ENCODE results near the gene SLC39A6. TPM values are rescaled to one million over a fixed set of nuclear protein-coding genes. Genes with fewer than 3 reads are reported as not detected.
"Not testable (repeated sequence)": the region's sequence is repeated elsewhere in the genome, so short reads cannot be mapped to it uniquely, and the experiment has no call there.

SLC39A6 gene
- total and polyA plus RNA-seq, 2 donors (not counting 1 experiment from before 2014, with no cell fraction given), result 8.9 to 19.5 TPM

GRCh38 chr18:36124841-36125240 is 4.3 kb downstream of the SLC39A6 start:
- no peak overlapping the region for H3K27ac ChIP-seq (ENCODE audit: low read length in 2 of 2)
- intact Hi-C loops (cut with micrococcal nuclease), result no loop called here
- ChIA-PET POLR2A (no interaction called here), CTCF (interaction anchor here (1.3 kb wide), 1 partner anchor 107 kb away, joined by 3 read pairs; no protein-coding TSS in a partner anchor)
- Mint-ChIP-seq H3K9me3 (ENCODE audit: insufficient read depth) (no peaks in the 10 kb centered on the region), H3K4me3 (no peak overlapping the region), H3K4me1 (peaks cover 22% of the 10 kb centered on the region), H3K27me3 (no peaks in the 10 kb centered on the region), H3K27ac (no peak overlapping the region)
- no peak overlapping the region for H3K9ac ChIP-seq (ENCODE audit: low read length)
- H4K20me1 ChIP-seq (ENCODE audit: control insufficient read depth, insufficient read depth, low read length, poor library complexity, severe bottlenecking), result no peaks in the 10 kb centered on the region
- 100% methylated on average over 2 of the region's 4 CpGs for WGBS (ENCODE audit: insufficient coverage)
- peaks cover 0 to 29% of the 10 kb centered on the region in 2 experiments for H3K36me3 ChIP-seq (replicated peaks in 1 of 2; ENCODE audit: control extremely low read depth in 1 of 2, control insufficient read depth in 1 of 2, extremely low read depth in 1 of 2, insufficient read depth in 2 of 2, low read length in 1 of 2)
- H2AFZ ChIP-seq (ENCODE audit: insufficient read depth, low read depth, low read length, poor library complexity, severe bottlenecking), result no peak overlapping the region
- no peak for ATAC-seq (ENCODE audit: low read depth)
- no peak overlapping the region for H3K4me2 ChIP-seq (replicated peaks; ENCODE audit: low read depth, low read length, poor library complexity, severe bottlenecking)
- peaks cover 7 to 10% of the 10 kb centered on the region in 2 donors for H3K4me1 ChIP-seq (ENCODE audit: control insufficient read depth in 2 of 2, insufficient read depth in 2 of 2, low read length in 2 of 2)
- no peak for TF ChIP-seq EZH2 (IDR thresholded peaks at IDR 0.05; ENCODE audit: borderline replicate concordance, insufficient read depth, low read depth, low read length, poor library complexity, severe bottlenecking)
- TF ChIP-seq, protein P1, sequence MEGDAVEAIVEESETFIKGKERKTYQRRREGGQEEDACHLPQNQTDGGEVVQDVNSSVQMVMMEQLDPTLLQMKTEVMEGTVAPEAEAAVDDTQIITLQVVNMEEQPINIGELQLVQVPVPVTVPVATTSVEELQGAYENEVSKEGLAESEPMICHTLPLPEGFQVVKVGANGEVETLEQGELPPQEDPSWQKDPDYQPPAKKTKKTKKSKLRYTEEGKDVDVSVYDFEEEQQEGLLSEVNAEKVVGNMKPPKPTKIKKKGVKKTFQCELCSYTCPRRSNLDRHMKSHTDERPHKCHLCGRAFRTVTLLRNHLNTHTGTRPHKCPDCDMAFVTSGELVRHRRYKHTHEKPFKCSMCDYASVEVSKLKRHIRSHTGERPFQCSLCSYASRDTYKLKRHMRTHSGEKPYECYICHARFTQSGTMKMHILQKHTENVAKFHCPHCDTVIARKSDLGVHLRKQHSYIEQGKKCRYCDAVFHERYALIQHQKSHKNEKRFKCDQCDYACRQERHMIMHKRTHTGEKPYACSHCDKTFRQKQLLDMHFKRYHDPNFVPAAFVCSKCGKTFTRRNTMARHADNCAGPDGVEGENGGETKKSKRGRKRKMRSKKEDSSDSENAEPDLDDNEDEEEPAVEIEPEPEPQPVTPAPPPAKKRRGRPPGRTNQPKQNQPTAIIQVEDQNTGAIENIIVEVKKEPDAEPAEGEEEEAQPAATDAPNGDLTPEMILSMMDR (IDR thresholded peaks at IDR 0.05), result no peak
- no peak for DNase-seq
- no peaks in the 10 kb centered on the region for H3K9me3 ChIP-seq (ENCODE audit: control extremely low read depth in 1 of 3, control insufficient read depth in 2 of 3, insufficient read depth in 1 of 3, low read length in 2 of 3)
- no peak overlapping the region for H3K4me3 ChIP-seq (ENCODE audit: control extremely low read depth in 1 of 5, extremely low read depth in 1 of 5, insufficient read depth in 1 of 5, low read depth in 2 of 5, low read length in 4 of 5)
- H3K27me3 ChIP-seq (replicated peaks in 1 of 4; ENCODE audit: control extremely low read depth in 1 of 4, control insufficient read depth in 3 of 4, insufficient read depth in 4 of 4, low read length in 3 of 4), result no peaks in the 10 kb centered on the region
- H3K79me2 ChIP-seq (ENCODE audit: control insufficient read depth, insufficient read depth, low read length), result peaks cover 18% of the 10 kb centered on the region

- no peak for TF ChIP-seq EZH2 (IDR thresholded peaks at IDR 0.05; ENCODE audit: borderline replicate concordance, insufficient read depth, low read depth, low read length, poor library complexity, severe bottlenecking)
- TF ChIP-seq, protein P1 (IDR thresholded peaks at IDR 0.05), result no peak
- Mint-ChIP-seq H3K27ac (no peak overlapping the region), H3K27me3 (no peaks in the 10 kb centered on the region), H3K9me3 (ENCODE audit: insufficient read depth) (no peaks in the 10 kb centered on the region), H3K4me1 (no peaks in the 10 kb centered on the region), H3K4me3 (no peak overlapping the region)
- H3K79me2 ChIP-seq (ENCODE audit: control insufficient read depth, insufficient read depth, low read length), result no peaks in the 10 kb centered on the region
- H3K36me3 ChIP-seq (replicated peaks in 1 of 2; ENCODE audit: control extremely low read depth in 1 of 2, control insufficient read depth in 1 of 2, extremely low read depth in 1 of 2, insufficient read depth in 2 of 2, low read length in 1 of 2), result peaks cover 0 to 48% of the 10 kb centered on the region in 2 experiments
- no peak overlapping the region for H2AFZ ChIP-seq (ENCODE audit: insufficient read depth, low read depth, low read length, poor library complexity, severe bottlenecking)
- intact Hi-C loops (cut with micrococcal nuclease), result no loop called here
- no peaks in the 10 kb centered on the region for H3K27me3 ChIP-seq (replicated peaks in 1 of 4; ENCODE audit: control extremely low read depth in 1 of 4, control insufficient read depth in 3 of 4, insufficient read depth in 4 of 4, low read length in 3 of 4)
- no peaks in the 10 kb centered on the region for H4K20me1 ChIP-seq (ENCODE audit: control insufficient read depth, insufficient read depth, low read length, poor library complexity, severe bottlenecking)
- ChIA-PET POLR2A (interaction anchor here (1.3 kb wide), 1 partner anchor 9 kb away, joined by 6 read pairs; the partner anchor contains the start of gene SLC39A6), CTCF (interaction anchor here (0.9 to 1.6 kb wide), 3 partner anchors 9 to 161 kb away, joined by 3 read pairs; partner anchors contain the start of genes ELP2 and SLC39A6)
- no peak overlapping the region for H3K9ac ChIP-seq (ENCODE audit: low read length)
- no peak for DNase-seq
- H3K4me2 ChIP-seq (replicated peaks; ENCODE audit: low read depth, low read length, poor library complexity, severe bottlenecking), result no peak overlapping the region
- H3K27ac ChIP-seq (ENCODE audit: low read length in 2 of 2), result no peak overlapping the region
- H3K9me3 ChIP-seq (ENCODE audit: control extremely low read depth in 1 of 3, control insufficient read depth in 2 of 3, insufficient read depth in 1 of 3, low read length in 2 of 3), result no peaks in the 10 kb centered on the region
- WGBS (ENCODE audit: insufficient coverage), result 100% methylated on average over 1 of the region's 3 CpGs
- H3K4me1 ChIP-seq (ENCODE audit: control insufficient read depth in 2 of 2, insufficient read depth in 2 of 2, low read length in 2 of 2), result no peaks in the 10 kb centered on the region
- ATAC-seq (ENCODE audit: low read depth), result no peak
- H3K4me3 ChIP-seq (ENCODE audit: control extremely low read depth in 1 of 5, extremely low read depth in 1 of 5, insufficient read depth in 1 of 5, low read depth in 2 of 5, low read length in 4 of 5), result no peak overlapping the region
Measured at GRCh38 chr18:36120297-36120696, 8.8 kb downstream of the SLC39A6 start.

DNA sequence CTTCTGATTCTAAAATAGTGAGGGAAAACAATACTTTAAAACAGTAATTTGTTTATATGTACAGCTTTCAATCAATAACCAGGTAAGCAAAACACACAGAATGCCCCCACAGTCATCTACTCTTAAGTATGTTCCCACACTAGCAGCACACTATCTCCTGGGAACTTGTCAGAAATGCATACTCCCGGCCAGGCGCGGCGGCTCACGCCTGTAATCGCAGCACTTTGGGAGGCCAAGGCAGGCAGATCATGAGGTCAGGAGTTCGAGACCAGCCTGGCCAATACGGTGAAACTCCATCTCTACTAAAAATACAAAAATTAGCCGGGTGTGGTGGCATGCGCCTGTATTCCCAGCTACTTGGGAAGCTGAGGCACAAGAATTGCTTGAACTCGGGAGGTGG is 12.4 kb downstream of the SLC39A6 start:
- intact Hi-C loops (cut with micrococcal nuclease); POLR2A ChIA-PET; H3K4me3 Mint-ChIP-seq; H3K9me3 ChIP-seq (ENCODE audit: control extremely low read depth in 1 of 3, control insufficient read depth in 2 of 3, insufficient read depth in 1 of 3, low read length in 2 of 3); H4K20me1 ChIP-seq (ENCODE audit: control insufficient read depth, insufficient read depth, low read length, poor library complexity, severe bottlenecking); H3K4me1 Mint-ChIP-seq; H3K79me2 ChIP-seq (ENCODE audit: control insufficient read depth, insufficient read depth, low read length); H3K27me3 Mint-ChIP-seq; H3K27me3 ChIP-seq (replicated peaks in 1 of 4; ENCODE audit: control extremely low read depth in 1 of 4, control insufficient read depth in 3 of 4, insufficient read depth in 4 of 4, low read length in 3 of 4); H3K9ac ChIP-seq (ENCODE audit: low read length); H3K27ac ChIP-seq (ENCODE audit: low read length in 2 of 2); DNase-seq; H3K4me1 ChIP-seq (ENCODE audit: control insufficient read depth in 2 of 2, insufficient read depth in 2 of 2, low read length in 2 of 2); H2AFZ ChIP-seq (ENCODE audit: insufficient read depth, low read depth, low read length, poor library complexity, severe bottlenecking); H3K27ac Mint-ChIP-seq; ATAC-seq (ENCODE audit: low read depth); H3K4me2 ChIP-seq (replicated peaks; ENCODE audit: low read depth, low read length, poor library complexity, severe bottlenecking); H3K9me3 Mint-ChIP-seq (ENCODE audit: insufficient read depth); H3K4me3 ChIP-seq (ENCODE audit: control extremely low read depth in 1 of 5, extremely low read depth in 1 of 5, insufficient read depth in 1 of 5, low read depth in 2 of 5, low read length in 4 of 5): not testable (repeated sequence)
- 93% methylated on average over 10 of the region's 11 CpGs for WGBS (ENCODE audit: insufficient coverage)
- H3K36me3 ChIP-seq (replicated peaks in 1 of 2; ENCODE audit: control extremely low read depth in 1 of 2, control insufficient read depth in 1 of 2, extremely low read depth in 1 of 2, insufficient read depth in 2 of 2, low read length in 1 of 2), result peaks cover 0 to 63% of the 10 kb centered on the region in 2 experiments
- CTCF ChIA-PET, result interaction anchor here (1.2 kb wide), 1 partner anchor 168 kb away, joined by 3 read pairs; no protein-coding TSS in a partner anchor

Measured in B cell (primary cell).